Activated CD8-positive, alpha-beta memory T cell treated with anti-CD3 and anti-CD28 coated beads, Interleukin-2, amount 50 U/mL, for 1 hour (primary cell): ENCODE results near the gene ADARB1.

Source experiments
- DNase-seq: peaks from one replicate; pipeline ENCODE4 v3.0.0-alpha.2; 2020; ENCODE audit errors: extremely low read depth

The ADARB1 gene

DNA sequence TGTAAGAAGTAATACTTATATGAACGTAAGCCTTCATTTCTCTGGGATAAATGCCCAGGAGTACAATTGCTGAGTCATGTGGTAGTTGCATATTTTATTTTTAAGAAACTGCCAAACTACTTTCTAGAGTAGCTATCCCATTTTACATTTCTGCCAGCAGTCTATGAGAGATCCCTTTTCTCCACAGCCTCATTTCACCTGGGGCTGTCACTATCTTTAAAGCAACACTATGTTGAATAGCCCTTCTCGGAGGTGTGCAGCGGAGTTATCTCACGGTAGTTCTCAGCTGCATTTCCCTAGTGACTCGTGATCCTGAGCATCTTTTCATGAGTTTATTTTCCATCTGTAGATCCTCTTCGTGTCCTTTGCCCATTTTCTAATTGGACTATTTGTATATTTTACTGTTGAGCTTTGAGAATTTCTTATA, 93.4 kb downstream of the ADARB1 start:
- no peak for DNase-seq

DNA sequence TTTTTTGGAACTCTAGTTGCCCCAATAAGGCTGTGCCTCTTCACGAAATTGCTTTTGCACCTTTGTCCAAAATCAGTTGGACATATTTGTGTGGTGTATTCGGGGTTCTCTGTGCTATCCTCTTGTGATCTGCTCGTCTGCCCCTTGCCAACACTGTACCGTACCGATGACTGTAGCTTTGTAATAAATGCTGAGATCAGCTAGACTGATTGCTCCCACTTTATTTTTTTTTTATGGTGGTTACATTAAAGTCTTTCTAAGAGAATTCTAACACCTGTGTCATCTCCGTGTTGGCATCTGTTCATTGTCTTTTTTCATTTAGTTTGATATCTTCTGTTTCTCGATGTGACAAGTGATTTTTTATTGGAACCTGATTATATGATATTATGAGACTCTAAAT, 94.1 kb downstream of the ADARB1 start:
- no peak for DNase-seq

DNA sequence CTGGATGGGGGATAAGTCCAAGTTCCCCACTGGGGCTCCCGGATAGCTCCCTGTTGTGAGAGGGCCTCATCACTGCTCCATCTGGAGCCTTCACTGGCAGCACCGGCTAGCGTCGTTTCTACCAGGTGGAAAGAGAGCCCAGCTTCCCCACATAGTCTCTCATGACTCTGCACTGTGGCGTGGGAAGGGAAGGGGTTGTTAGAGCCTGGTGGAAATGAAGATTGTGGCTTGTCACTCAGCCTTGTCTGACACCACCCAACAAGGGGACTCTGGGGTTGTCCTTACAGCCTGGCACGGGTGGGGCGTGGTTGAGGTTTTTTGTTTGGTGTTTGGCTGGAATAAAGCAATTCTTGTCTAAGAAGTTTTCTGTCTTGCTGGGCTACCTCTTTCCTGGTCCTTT, 94.6 kb downstream of the ADARB1 start:
- DNase-seq = no peak

DNA sequence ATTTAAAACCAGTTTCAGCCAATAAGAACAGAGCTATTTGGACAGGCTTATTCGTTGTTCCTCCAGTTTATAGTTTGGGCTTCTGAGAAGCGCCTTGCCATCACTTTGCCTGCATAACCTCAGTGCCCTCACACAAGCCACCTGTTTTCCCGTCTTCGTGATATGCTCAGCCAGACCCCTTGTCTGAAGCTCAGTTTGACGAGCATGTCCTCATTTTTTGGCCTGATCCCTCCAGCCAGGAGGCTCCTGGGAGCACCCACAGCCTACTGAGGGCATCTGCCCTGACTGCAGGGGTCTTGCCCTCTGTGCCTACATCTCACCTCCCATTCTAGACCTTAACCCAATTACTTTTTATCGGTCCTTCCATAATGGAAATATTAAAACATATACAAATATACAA, 95.3 kb downstream of the ADARB1 start:
- DNase-seq = no peak

GRCh38 chr21:45170987-45171386, 96.6 kb downstream of the ADARB1 start:
- DNase-seq = no peak

DNA sequence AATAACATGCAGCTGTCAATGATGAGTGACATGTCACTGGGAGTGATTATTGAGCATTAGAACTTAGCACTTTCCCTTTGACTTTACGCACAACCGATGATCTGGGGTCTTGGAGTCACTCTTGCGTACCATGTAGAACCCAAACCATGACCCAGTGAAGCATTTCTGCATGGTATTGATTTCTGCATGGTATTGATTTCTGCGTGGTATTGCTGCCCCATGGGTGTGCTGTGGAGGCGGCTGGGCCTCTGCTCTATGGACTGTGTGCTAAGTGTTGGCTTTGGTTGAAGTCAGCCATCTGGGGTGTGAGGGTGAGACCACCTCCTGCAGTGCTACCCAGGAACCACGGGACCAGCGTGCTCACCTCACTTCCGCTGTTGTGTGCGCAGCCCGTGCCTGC, 98.0 kb downstream of the ADARB1 start:
- DNase-seq = no peak

- DNase-seq = no peak
These were observed 101.1 kb downstream of the ADARB1 start for GRCh38 chr21:45175326-45176095.

DNA sequence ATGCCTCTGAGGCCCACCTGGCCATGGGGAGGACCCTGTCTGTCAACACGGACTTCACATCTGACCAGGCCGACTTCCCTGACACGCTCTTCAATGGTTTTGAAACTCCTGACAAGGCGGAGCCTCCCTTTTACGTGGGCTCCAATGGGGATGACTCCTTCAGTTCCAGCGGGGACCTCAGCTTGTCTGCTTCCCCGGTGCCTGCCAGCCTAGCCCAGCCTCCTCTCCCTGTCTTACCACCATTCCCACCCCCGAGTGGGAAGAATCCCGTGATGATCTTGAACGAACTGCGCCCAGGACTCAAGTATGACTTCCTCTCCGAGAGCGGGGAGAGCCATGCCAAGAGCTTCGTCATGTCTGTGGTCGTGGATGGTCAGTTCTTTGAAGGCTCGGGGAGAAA, 101.8 kb downstream of the ADARB1 start:
- no peak for DNase-seq

- no peak for DNase-seq
These were observed 102.7 kb downstream of the ADARB1 start for GRCh38 chr21:45177039-45177438.

- no peak for DNase-seq
These were observed 103.8 kb downstream of the ADARB1 start for GRCh38 chr21:45178070-45178608.

- no peak for DNase-seq
These were observed 104.6 kb downstream of the ADARB1 start for GRCh38 chr21:45178971-45179370.

DNA sequence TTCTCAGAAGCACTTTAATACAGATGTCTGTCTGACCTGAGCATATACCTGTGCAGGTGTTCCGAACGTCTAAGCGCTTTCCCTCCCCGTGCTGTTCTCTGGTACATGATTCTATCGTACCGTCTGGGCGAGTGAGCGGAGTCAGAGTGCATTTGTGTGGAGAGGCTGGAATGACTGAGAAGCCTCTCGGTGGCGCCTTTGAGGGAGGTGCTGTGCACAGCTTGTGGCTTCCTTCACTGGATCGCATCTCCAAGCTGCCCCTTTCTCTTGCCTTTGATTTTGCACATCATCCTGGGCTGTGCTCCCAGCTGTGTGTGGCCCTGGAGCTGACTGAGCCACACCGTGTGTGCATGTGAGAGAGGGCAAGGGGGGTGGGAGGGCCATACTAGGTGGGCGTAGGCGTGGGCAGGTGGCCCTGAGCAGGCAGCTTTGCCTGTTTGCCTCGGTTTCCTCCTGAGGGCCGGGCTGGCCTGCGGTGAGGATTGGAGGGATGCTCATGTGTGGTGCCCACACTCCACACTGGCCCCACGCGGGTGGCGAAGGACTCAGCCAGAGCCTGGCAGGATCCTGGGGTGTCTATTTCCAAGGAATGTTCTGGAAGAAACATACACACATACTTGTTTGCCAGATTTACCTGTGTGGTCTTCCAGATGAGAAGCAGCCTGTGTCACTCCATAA, 105.3 kb downstream of the ADARB1 start:
- no peak for DNase-seq

- no peak for DNase-seq
These were observed 105.8 kb downstream of the ADARB1 start for GRCh38 chr21:45180246-45180599.

DNA sequence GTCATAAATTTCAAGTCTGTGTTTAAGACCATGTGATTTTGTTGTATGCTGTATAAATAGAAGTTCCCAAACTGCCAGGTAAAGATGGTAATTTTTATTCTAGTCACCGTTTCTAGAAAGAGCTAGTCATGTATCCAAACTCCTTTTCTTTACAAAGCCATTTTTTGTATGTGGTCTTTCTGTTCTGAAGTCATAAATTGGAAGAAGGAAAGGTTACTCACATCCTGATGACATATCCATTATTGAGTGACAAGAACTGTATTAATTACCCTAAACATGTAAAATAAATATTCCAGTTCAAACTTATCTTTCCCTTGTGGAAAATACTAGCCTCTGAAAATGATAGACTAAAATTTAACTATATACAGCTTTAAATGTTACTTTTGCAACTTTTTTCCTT, 108.6 kb downstream of the ADARB1 start:
- no peak for DNase-seq

- no peak for DNase-seq
These were observed 109.5 kb downstream of the ADARB1 start for GRCh38 chr21:45183852-45184251.

GRCh38 chr21:45184869-45185268, 110.5 kb downstream of the ADARB1 start:
- DNase-seq = no peak

GRCh38 chr21:45186709-45187108, 112.3 kb downstream of the ADARB1 start:
- DNase-seq = no peak

- DNase-seq = no peak
These were observed 113.3 kb downstream of the ADARB1 start for GRCh38 chr21:45187646-45188045.

- no peak for DNase-seq
These were observed 115.6 kb downstream of the ADARB1 start for GRCh38 chr21:45190013-45190412.

DNA sequence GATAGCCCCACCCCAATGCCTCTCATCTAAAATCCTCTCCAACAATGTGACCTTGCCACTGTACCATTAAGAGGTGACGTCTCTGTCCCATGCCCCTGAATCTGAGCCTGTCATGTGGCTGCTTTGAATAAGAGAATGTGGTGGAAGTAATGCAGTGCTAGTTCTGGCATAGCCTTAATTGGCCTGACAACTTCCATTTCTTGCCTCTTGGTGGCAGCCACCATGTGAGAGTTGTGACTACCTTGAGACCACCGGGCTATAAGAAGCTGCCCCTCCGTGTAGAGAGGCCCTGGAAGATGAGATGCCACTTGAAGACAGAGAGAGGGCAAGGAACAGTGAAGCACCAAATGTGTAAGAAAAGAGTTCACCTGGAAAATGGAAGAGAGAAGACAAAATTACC, 118.0 kb downstream of the ADARB1 start:
- no peak for DNase-seq

DNA sequence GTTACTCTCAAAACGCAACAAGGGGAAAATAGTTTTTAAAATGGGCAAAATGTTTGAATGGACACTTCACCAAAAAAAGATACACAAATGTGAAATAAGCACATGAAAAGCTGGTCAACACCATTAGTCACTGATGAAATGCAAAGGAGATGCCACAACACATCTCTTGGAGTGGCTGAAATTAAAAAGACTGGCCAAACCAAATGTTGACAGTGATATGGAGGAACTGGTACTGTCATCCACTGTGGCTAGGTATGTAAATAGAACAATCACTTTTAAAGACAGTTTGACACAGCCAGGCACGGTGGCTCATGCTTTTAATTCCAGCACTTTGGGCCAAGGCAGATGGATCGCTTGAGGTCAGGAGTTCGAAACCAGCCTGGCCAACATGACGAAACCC, 122.2 kb downstream of the ADARB1 start:
- no peak for DNase-seq

- DNase-seq = no peak
These were observed 124.8 kb downstream of the ADARB1 start for GRCh38 chr21:45199201-45199600.

DNA sequence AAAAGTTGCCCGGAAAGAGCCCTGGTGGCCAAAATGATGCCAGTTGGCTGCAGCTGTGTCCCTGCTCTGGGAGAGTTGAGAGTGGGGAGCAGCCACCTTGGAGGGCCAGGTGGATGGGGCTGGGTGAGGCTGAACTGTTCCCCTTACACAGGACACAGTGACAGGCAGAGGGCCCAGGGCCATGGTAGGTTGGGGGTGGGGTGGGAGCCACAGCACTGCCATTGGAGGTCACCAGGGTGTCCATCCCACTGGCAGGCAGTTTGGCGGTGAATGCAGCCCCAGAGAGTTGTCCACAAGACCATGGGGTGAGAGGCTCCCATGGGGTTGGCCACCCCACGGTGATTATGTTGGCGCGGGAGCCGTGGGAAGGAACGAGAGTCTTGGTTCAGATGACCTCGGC, 125.7 kb downstream of the ADARB1 start:
- no peak for DNase-seq
